ENCODE measurements around the gene MAP1LC3A.
"Not testable (repeated sequence)": the region's sequence is repeated elsewhere in the genome, so short reads cannot be mapped to it uniquely, and the experiment has no call there.

MAP1LC3A gene

DNA sequence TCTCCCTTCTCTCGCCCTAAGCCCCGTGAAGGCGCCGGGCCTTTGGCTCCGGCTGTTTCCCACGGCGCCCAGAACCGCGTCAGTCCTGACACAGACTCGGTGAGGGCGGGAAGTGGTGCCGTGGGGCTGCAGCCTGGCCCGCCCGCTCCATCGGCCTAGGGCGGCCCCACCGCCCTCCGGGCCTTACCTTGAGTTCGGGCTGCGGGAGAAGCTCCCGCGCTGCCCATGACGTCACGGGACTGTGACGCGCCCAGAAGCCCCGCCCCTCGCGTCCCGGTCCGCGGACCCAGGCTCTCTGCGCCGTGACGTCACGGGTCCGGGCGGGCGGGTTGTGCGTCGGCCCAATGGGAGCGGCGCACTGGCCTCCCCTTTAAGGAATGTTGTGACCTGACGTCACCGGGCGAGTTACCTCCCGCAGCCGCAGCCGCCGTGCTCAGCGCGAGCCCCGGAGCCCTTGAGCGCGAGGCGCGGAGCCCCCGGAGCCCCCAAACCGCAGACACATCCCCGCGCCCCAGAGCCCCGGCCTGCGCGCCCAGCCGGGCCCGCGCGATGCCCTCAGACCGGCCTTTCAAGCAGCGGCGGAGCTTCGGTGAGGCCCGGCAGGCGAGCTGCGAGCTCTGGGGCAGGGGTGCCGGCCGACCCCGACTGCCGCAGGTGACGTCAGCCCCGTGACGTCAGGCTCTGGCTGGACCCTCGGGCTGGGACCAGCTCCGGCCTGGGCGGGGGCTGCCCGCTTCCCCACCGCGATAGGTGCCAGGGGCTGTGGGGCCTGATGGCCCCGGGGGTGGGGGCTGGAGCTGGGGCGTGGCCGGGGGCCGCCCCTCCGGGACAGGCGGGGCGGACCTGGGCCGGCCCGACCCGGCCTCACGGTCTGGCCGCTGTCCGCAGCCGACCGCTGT lies at the start of gene MAP1LC3A:
MAP1LC3A (plus strand) TSS at position 399 of the 899 bp plus-strand sequence; CDS start at position 550, 151 bp downstream.
- H3K27ac ChIP-seq (ENCODE audit: low read length) = no peak within 1 kb of the TSS
- H3K27me3 ChIP-seq (ENCODE audit: control insufficient read depth, insufficient read depth, low read length) = no peaks in the 10 kb centered on the region
- H3K36me3 ChIP-seq (ENCODE audit: control insufficient read depth, insufficient read depth, low read length) = 0 out of 2 replicates have a peak, but pooled peaks cover 2% of the 10 kb centered on the region
- peaks cover 4% of the 10 kb centered on the region for H3K4me1 ChIP-seq (ENCODE audit: control insufficient read depth, insufficient read depth, low read length)
- no peak for DNase-seq (ENCODE audit: low read depth, low spot score)
- peak within 1 kb of the TSS; percentile 83 for H3K4me3 ChIP-seq (ENCODE audit: low read length)
- no CpG with 5 or more reads among the region's 103 CpGs for WGBS (ENCODE audit: insufficient coverage, insufficient read length)
- H3K9me3 ChIP-seq (ENCODE audit: control insufficient read depth, insufficient read depth, low read length) = no peaks in the 10 kb centered on the region

DNA sequence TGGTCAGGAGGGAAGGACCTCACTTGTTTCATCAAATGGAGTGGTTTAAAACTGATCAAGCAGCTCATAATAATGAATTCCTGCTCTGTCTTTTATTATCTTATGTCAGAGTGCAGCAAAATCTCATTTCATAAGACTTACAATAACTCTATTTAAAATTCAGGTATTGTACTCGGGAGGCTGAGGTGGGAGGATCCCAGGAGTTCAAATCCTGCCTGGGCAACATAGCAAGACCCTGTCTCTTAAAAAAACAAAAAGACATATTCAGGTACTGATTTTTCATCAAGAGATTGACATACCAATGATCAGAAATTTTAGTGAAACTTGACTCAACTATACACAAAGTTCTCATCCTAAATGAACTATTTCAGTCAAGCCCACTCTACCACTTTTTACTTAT lies 47.9 kb upstream of the MAP1LC3A start:
- no peaks in the 10 kb centered on the region for H3K36me3 ChIP-seq (ENCODE audit: control insufficient read depth, insufficient read depth, low read length)
- no peak for DNase-seq (ENCODE audit: low read depth, low spot score)
- H3K4me1 ChIP-seq (ENCODE audit: control insufficient read depth, insufficient read depth, low read length) = no peaks in the 10 kb centered on the region; the same call in 1 of the 2 replicates
- H3K27ac ChIP-seq (ENCODE audit: low read length) = no peak overlapping the region
- H3K4me3 ChIP-seq (ENCODE audit: low read length) = no peak overlapping the region
- no CpG with 5 or more reads among the region's 1 CpG for WGBS (ENCODE audit: insufficient coverage, insufficient read length)
- no peaks in the 10 kb centered on the region for H3K27me3 ChIP-seq (ENCODE audit: control insufficient read depth, insufficient read depth, low read length)
- no peaks in the 10 kb centered on the region for H3K9me3 ChIP-seq (ENCODE audit: control insufficient read depth, insufficient read depth, low read length)

DNA sequence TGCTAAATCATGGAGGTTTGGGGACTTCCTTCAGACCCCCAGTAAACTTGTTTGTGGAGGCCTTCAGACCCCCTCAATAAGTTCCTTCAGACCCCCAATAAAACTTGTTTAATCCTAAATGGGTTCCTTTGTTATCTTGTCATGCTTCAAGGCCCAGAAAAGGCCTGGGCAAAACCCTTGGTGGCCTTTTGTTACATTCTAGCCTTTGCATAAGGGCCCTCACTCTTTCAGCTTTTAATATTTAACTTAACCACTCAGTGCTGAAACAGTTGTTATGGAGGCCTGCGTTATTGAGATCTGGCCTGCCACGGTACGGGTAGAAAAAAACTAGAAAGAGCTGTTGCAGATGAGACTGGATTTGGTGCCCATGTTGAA lies 46.6 kb upstream of the MAP1LC3A start:
- no peak for DNase-seq (ENCODE audit: low read depth, low spot score)
- Histone ChIP-seq H3K36me3 (ENCODE audit: control insufficient read depth, insufficient read depth, low read length) (no peaks in the 10 kb centered on the region), H3K27ac (ENCODE audit: low read length) (no peak overlapping the region), H3K4me1 (ENCODE audit: control insufficient read depth, insufficient read depth, low read length) (no peaks in the 10 kb centered on the region; the same call in 1 of the 2 replicates), H3K27me3 (ENCODE audit: control insufficient read depth, insufficient read depth, low read length) (no peaks in the 10 kb centered on the region), H3K4me3 (ENCODE audit: low read length) (no peak overlapping the region), H3K9me3 (ENCODE audit: control insufficient read depth, insufficient read depth, low read length) (no peaks in the 10 kb centered on the region)
- no CpG with 5 or more reads among the region's 3 CpGs for WGBS (ENCODE audit: insufficient coverage, insufficient read length)

DNA sequence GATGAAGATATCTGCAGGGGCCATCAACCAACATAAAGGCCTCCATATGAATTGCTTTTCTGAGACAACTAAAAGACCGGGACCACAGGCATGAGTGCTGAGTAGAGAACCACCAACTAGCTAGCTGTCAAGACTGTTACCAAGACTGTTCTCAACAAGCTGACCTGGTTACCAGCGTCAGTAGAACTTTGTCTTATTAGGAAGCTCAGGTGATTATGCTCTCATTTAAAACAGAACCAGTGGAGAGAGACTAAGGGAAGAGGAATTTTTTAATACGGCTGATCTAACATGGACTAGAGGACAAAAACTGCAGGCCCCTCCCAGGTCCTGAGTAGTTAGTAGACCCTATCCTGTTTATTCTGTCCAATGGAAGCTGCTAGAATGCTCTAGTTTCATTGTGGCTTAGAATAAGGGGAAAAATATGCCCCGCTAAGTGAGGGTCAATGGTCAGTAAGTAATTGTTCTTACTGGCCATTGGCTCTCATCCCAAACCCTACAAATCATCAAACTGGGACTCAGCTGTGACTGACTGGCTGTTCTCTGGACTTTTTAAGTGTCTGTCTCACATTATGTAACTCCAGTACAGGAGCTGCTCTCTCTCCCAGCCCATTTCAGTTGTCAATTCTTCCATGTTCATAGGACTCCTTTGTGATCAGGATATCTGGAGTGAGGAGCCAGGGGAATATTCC lies 46.1 kb upstream of the MAP1LC3A start:
- no CpG with 5 or more reads among the region's 4 CpGs for WGBS (ENCODE audit: insufficient coverage, insufficient read length)
- no peaks in the 10 kb centered on the region for H3K36me3 ChIP-seq (ENCODE audit: control insufficient read depth, insufficient read depth, low read length)
- H3K27me3 ChIP-seq (ENCODE audit: control insufficient read depth, insufficient read depth, low read length) = no peaks in the 10 kb centered on the region
- no peaks in the 10 kb centered on the region for H3K9me3 ChIP-seq (ENCODE audit: control insufficient read depth, insufficient read depth, low read length)
- no peak overlapping the region for H3K27ac ChIP-seq (ENCODE audit: low read length)
- H3K4me1 ChIP-seq (ENCODE audit: control insufficient read depth, insufficient read depth, low read length) = no peaks in the 10 kb centered on the region; the same call in 1 of the 2 replicates
- no peak for DNase-seq (ENCODE audit: low read depth, low spot score)
- no peak overlapping the region for H3K4me3 ChIP-seq (ENCODE audit: low read length)

DNA sequence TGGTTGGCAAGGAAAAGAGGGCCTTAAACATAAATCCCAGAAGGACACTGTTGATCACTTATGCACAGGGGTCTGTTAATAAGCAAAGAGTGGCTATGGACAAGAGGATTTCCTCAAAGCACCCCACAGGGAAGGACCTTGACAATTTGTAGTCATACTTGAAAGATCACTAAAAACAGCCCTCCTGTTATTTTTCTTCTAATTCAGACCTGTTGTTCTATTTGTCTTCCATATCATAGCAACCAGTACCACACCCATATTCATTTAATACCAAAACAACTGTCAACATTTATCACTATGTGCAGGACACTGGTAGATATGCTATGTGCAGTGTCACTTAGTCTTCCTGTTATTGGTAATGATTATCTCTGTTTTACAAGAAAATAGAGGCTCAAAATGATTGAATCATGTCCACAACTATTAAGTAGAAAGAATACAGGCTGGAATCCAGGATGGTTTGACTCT lies 45.5 kb upstream of the MAP1LC3A start:
- Histone ChIP-seq H3K4me1 (ENCODE audit: control insufficient read depth, insufficient read depth, low read length) (no peaks in the 10 kb centered on the region; the same call in 1 of the 2 replicates), H3K27me3 (ENCODE audit: control insufficient read depth, insufficient read depth, low read length) (no peaks in the 10 kb centered on the region), H3K36me3 (ENCODE audit: control insufficient read depth, insufficient read depth, low read length) (no peaks in the 10 kb centered on the region), H3K27ac (ENCODE audit: low read length) (no peak overlapping the region), H3K4me3 (ENCODE audit: low read length) (no peak overlapping the region), H3K9me3 (ENCODE audit: control insufficient read depth, insufficient read depth, low read length) (no peaks in the 10 kb centered on the region)
- DNase-seq (ENCODE audit: low read depth, low spot score) = no peak

DNA sequence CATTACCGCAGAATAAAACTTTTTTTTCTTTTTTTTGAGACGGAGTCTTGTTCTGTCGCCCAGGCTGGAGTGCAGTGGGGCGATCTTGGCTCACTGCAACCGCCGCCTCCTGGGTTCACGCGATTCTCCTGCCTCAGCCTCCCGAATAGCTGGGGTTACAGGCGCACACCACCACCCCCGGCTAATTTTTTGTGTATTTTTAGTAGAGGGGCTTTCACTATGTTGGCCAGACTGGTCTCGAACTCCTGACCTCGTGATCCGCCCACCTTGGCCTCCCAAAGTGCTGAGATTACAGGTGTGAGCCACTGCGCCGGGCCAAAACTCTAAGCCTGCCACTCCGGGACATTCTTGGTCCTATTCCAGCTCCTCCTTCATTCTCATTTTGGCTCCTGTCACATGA lies 44.5 kb upstream of the MAP1LC3A start:
- DNase-seq (ENCODE audit: low read depth, low spot score); H3K4me3 ChIP-seq (ENCODE audit: low read length); H3K36me3 ChIP-seq (ENCODE audit: control insufficient read depth, insufficient read depth, low read length); H3K27ac ChIP-seq (ENCODE audit: low read length); H3K4me1 ChIP-seq (ENCODE audit: control insufficient read depth, insufficient read depth, low read length); H3K27me3 ChIP-seq (ENCODE audit: control insufficient read depth, insufficient read depth, low read length); H3K9me3 ChIP-seq (ENCODE audit: control insufficient read depth, insufficient read depth, low read length): not testable (repeated sequence)
- no CpG with 5 or more reads among the region's 17 CpGs for WGBS (ENCODE audit: insufficient coverage, insufficient read length)

DNA sequence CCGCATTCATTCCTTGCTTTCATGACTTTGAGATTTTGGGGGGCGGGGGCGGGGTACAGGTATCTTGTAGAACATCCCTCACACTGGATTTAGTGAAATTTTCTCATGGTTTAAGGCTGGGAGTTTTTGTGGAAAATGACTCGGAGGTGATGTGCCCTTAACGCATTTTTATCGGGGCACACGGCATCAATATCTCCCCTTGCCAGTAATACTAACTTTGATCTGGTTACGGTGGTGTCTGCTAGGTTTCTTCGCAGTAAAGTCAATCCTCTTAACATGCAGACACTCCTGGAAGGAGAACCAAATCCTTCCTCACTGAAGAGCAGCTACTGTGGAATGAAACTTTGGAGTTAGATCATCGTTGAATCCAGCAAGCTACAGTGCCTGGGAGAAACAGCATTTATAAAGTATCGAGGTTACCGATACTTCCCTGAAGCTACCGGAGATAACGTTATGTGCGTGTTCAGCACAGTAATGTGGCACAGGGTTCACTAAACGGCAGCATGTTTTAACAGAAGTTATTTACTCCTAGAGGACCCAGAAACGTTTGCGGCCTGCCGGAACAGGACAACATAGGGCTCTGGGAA lies 43.5 kb upstream of the MAP1LC3A start:
- DNase-seq (ENCODE audit: low read depth, low spot score) = no peak
- Histone ChIP-seq H3K4me3 (ENCODE audit: low read length) (peak overlapping the region; percentile 46; the same call in 1 of the 2 replicates), H3K9me3 (ENCODE audit: control insufficient read depth, insufficient read depth, low read length) (no peaks in the 10 kb centered on the region), H3K27ac (ENCODE audit: low read length) (no peak overlapping the region), H3K27me3 (ENCODE audit: control insufficient read depth, insufficient read depth, low read length) (no peaks in the 10 kb centered on the region), H3K4me1 (ENCODE audit: control insufficient read depth, insufficient read depth, low read length) (no peaks in the 10 kb centered on the region; the same call in 1 of the 2 replicates), H3K36me3 (ENCODE audit: control insufficient read depth, insufficient read depth, low read length) (no peaks in the 10 kb centered on the region)
- no CpG with 5 or more reads among the region's 19 CpGs for WGBS (ENCODE audit: insufficient coverage, insufficient read length)

DNA sequence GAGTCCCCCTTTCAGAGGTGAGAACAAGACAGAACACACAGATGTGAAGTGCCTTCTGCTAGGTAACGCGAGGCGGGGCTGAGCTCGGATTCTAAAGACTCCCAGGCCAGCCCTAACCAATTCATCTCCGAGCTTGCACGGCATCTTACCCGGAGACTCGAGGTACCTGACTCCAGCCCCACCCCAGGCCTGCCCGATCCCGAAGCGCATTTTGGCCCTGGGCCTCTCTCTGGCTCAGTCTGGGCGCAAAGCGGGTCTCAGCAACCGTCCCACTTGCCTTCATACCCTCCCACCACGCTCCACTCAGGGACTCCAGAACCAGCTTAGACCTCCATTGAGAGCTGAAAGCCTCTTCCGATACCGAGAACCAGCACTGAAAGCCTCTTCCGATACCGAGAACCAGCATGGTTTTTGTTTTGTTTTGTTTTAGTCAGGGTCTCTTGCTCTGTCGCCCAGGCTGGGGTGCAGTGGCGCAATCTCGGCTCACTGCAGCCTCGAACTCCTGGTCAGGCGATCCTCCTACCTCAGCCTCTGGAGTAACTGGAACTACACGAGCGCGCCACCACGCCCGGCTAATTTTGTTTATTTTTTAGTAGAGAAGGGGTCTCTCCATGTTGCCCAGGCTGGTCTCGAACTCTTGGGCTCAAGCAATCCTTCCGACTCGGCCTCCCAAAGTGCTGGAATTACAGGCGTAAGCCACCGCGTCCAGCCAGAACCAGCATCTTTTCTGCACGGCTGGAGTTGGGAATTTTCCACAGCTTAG lies 42.9 kb upstream of the MAP1LC3A start:
- no CpG with 5 or more reads among the region's 36 CpGs for WGBS (ENCODE audit: insufficient coverage, insufficient read length)
- DNase-seq (ENCODE audit: low read depth, low spot score) = peak; percentile 70
- no peaks in the 10 kb centered on the region for H3K27me3 ChIP-seq (ENCODE audit: control insufficient read depth, insufficient read depth, low read length)
- no peak overlapping the region for H3K27ac ChIP-seq (ENCODE audit: low read length)
- H3K4me1 ChIP-seq (ENCODE audit: control insufficient read depth, insufficient read depth, low read length) = no peaks in the 10 kb centered on the region; the same call in 1 of the 2 replicates
- H3K4me3 ChIP-seq (ENCODE audit: low read length) = peak overlapping the region; percentile 46; the same call in 1 of the 2 replicates
- no peaks in the 10 kb centered on the region for H3K36me3 ChIP-seq (ENCODE audit: control insufficient read depth, insufficient read depth, low read length)
- H3K9me3 ChIP-seq (ENCODE audit: control insufficient read depth, insufficient read depth, low read length) = no peaks in the 10 kb centered on the region

DNA sequence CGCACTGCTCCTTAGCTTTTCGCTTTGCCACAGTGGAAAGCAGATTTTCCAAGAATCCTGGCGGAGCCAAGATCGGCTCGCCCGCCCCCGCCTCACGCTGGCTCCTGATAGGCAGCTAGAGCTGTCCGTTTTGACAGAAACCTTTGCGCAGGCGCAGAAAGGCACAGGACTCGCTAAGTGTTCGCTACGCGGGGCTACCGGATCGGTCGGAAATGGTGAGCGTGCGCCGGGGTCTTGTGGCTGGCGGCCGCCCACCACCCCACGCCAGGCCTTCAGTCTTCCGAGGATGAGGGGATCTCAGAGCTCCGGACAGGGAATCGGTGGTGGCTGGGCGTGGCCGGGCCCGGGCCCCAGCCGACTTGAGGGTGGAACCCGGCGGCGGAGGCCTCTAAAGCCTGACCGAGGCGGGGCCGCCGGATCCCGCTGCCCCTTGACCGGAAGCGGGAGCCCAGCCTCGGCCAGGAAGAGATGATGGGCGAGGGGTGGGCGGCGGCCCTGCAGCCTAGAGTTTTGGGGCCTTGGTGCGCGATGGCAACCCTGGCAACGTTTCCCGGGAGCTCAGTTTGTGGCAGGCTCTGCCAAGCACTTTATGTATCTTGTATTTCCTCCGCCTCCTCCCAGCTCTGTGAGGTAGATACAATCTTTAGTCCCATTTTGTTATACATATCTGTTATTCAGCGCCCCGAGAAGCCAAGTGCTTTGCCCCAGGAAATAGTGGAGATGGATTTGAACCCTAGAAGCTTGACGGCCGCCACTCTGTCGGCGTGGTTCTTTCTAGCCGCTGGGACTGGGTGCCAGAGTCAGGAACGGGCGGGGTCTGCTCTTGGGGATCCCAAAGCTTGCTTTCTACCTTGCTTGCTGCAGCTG lies 42.0 kb upstream of the MAP1LC3A start, which contains the start of gene DYNLRB1:
DYNLRB1 (plus strand) TSS at position 176 of the 867 bp plus-strand sequence; CDS start at position 213, 37 bp downstream.
- Histone ChIP-seq H3K27ac (ENCODE audit: low read length) (no peak within 1 kb of the TSS), H3K36me3 (ENCODE audit: control insufficient read depth, insufficient read depth, low read length) (no peaks in the 10 kb centered on the region), H3K9me3 (ENCODE audit: control insufficient read depth, insufficient read depth, low read length) (no peaks in the 10 kb centered on the region), H3K27me3 (ENCODE audit: control insufficient read depth, insufficient read depth, low read length) (no peaks in the 10 kb centered on the region), H3K4me1 (ENCODE audit: control insufficient read depth, insufficient read depth, low read length) (no peaks in the 10 kb centered on the region; the same call in 1 of the 2 replicates), H3K4me3 (ENCODE audit: low read length) (peak within 1 kb of the TSS; percentile 46; the same call in 1 of the 2 replicates)
- peak; percentile 93 for DNase-seq (ENCODE audit: low read depth, low spot score)
- WGBS (ENCODE audit: insufficient coverage, insufficient read length) = no CpG with 5 or more reads among the region's 59 CpGs
